HFF-Myc (cell line): ENCODE data around the gene TGM2.

Source experiments
- DNase-seq: peaks from one replicate; pipeline ENCODE4 v3.0.0-alpha.2; 2011; ENCODE audit warnings: low read depth; ENCODE audit errors: extremely low read depth
- H3K4me3 ChIP-seq: replicated peaks from 2 replicates; pipeline ENCODE4 v1.5.1; 2011; ENCODE audit warnings: low read depth, mild to moderate bottlenecking, control low read depth, low read length
- CTCF ChIP-seq: IDR thresholded peaks from 2 replicates; pipeline ENCODE4 v1.5.1; 2012; ENCODE audit warnings: mild to moderate bottlenecking, low read depth, low read length, control low read depth; ENCODE audit errors: missing control alignments

TGM2 gene

GRCh38 chr20:38158701-38159351, 6.2 kb downstream of the TGM2 start:
- no peak for TF ChIP-seq CTCF
- no peak overlapping the region for H3K4me3 ChIP-seq
- no peak for DNase-seq

GRCh38 chr20:38157635-38158495, 7.2 kb downstream of the TGM2 start:
- DNase-seq = no peak
- H3K4me3 ChIP-seq = no peak overlapping the region
- no peak for TF ChIP-seq CTCF

- H3K4me3 ChIP-seq = no peak overlapping the region
- TF ChIP-seq CTCF = no peak
- no peak for DNase-seq
These were observed 8.0 kb downstream of the TGM2 start for GRCh38 chr20:38156888-38157634.

DNA sequence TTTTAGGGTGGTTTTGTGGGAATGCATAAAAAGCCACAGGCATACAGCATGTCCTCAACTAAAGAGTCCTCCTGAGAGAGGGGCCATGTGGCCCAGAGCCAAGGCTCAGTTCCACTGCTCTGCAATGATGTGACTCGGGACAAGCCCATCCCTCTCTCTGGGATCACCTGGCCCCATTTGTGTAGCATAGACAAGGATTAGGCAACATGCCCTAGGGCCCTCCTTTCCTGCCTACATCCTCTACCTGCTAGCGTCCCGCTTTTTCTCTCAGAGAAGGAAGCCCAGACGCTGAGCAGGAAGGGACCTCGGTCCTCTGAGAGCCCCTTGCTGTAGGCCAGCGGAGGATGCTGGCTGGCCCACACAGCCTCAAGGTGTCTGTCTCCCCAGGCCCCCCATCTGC, 8.8 kb downstream of the TGM2 start:
- no peak for DNase-seq
- TF ChIP-seq CTCF = no peak
- no peak overlapping the region for H3K4me3 ChIP-seq

DNA sequence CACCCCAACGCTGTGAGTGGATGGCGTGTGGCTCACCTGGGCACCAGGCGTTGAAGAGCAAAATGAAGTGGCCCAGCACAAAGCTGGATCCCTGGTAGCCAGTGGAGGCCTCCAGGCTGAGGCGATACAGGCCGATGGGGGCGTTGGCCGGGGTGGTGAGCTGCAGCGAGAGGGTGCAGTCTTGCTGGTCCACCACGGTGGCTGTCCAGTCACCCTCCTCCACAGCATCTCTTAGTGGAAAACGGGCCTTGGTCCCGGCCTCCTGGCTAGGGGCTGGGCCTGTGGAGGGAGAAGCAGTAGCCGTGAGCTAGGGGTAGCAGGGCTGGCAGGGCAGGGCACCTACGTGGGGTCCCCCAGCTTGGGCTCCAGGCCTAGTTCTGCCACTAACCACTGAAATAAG, 9.3 kb downstream of the TGM2 start:
- no peak for DNase-seq
- H3K4me3 ChIP-seq = no peak overlapping the region
- TF ChIP-seq CTCF = no peak

DNA sequence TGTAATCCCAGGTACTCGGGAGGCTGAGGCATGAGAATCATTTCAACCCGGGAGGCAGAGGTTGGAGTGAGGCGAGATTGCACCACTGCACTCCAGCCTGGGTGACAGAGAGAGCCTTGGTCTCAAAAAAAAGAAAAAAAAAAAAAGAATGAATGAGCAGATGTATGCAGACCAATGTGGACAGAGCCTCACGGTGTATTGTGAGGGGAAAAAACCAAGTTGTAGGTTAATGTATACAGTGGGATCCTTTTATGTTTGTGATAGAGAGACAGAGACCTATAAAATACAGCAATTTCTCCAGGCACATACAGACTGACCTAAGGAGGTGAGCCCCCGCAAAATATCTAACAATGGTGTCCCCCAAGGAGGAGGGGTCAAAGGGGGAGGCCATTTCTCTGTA, 11.7 kb downstream of the TGM2 start:
- no peak overlapping the region for H3K4me3 ChIP-seq
- TF ChIP-seq CTCF = no peak
- DNase-seq = no peak
